Mesenteric fat pad (tissue), 1 donor: Measurements from ENCODE around the gene TLE4. TPM values are rescaled to one million over a fixed set of nuclear protein-coding genes. Genes with fewer than 3 reads are reported as not detected.

Experiments
- DNase-seq: peaks from one replicate; pipeline ENCODE4 v3.0.0-alpha.2; 2020; ENCODE audit warnings: low spot score
- total RNA-seq: library from RNA; stranded (reverse); fragmentation: NEBNext Ultra II Directional; extraction: Animal tissue kit (Norgen Biotek cat#: 25700); gene quantifications from one replicate; pipeline ENCODE4 v1.2.1, GENCODE V29; 2021
- donor health status: DM: yes; HTN: yes; CAD: no.

The TLE4 gene
- total RNA-seq, 1 donor from 2014 or later: 25.5 TPM

DNA sequence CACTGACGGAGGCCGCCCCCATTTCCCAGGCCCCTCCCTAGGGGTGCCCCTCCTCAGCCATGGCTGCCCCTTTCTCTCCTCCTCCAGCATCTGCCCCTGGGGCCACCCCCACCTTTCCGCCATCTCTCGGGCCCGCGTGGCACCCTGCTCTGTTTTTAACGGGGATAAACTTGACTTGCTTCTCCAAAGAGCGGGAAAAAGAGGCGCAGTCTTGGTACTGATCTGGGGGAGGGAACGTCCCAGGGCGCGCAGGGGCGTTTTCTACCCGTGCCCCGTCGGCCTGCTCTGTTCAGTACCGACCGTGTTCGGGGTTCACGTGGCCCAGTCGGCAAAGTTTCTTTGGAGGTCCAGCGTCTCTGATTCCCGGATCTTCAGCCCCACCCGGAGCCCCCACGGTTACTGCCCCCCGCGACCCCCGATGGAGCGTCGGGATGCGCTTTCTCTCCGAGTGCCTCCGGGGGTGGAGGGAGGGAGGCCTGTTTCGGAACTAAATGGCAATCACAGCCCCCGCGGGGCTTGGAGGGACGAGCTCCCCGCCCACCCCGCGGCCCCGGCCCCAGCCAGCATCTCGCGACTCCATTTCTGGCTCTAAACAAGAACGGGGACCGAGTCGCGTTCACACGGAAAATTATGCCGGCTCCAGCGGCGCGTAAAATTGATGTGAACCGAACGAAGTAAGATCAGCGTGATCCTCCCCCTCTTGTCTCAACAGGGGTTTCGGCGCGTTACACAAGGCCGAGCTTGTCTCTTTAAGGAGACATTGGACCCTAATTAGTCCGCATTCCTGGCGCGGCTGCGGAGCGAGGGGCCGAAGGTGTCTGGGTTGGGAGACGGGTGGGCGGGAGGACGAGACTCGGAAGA lies 1.1 kb upstream of the TLE4 start:
- no peak for DNase-seq

DNA sequence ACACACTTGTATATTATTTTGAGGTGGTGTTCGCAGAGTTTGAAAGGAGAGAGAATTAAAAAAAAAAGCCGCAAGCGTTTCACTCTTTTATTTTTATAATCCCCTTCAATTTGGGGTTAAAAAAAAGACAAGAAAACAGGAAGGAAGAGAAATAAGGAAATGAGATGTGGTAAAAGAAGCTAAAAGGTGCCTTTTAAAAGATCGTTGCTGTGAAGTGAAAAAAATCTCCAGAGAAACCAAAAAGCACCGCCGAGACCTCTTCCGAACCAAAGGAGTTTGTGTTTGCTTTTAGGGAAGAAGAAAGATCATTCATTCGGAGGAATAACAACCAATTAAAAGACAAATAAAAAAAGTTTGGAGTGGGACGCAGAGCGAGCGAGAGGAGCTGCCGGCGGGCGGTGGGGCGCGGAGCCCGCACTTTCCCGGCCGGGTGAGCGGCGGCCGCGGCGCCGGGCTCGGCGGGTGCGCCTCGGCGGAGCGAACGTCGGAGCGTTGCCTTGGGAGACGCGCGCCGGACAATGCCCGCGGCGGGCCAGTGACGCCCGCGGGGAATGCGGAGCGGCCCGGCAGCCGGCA lies 355 bp downstream of the TLE4 start:
- DNase-seq: no peak

DNA sequence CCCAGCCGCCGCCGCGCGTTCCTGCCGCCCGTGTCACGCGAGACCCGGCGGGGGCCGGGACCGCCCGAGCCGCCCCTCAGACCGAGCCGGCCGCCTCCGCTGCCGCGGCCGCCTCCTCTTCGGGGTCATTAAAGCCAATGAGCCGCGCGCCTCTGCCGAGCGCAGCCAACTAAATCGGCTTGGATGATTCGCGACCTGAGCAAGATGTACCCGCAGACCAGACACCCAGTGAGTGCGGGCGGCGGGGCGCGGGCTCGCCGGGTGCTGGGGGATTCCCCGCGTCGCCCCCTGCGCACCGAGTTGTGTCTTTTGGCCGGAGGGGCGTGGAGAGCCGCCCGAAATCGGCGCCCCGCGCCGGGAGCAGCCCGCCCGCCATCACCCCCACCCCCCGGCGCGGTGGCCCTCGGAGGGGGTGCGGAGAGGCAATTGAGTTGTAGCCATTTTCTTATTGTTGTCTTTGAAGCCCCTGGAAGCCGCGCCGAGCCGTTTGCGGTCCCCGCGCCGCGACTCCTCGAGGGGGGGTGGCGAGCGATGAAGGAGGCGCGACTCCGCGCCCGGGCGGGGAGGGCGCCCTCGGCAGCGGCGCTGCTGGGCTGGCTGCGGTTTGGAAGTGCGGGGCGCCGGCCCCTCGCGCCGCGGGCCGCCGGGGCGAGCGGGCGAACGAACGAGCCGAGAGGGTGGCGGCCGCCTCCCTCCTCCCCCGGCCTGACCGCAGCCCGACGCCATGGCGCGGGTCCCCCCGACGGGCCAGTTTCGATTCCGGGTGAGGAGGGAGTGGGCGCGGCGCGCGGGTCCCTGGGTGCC lies 1.0 kb downstream of the TLE4 start:
- peak; percentile 91 for DNase-seq

DNA sequence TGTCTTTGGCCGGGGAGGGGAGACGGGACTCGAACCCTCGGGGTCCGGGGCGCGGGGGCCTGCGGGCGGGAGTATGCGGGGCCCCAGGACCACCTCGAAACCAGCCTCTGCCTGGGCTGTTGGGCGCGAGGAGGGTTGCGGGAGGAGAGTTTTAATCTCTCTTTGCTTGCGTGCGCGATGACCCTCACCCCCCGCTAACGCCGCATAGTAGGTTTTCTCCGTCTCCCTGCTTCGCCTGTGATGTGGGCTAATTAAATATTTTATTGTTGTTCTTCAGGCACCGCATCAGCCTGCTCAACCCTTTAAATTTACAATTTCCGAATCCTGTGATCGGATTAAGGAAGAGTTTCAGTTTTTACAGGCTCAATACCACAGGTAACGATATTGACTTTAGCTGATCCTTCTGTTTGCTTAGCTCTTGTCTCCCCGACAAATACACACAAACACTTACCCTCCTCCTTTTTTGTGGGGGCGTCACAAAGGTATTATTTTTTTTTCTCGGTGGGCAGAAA lies 1.7 kb downstream of the TLE4 start:
- DNase-seq: peak; percentile 90

DNA sequence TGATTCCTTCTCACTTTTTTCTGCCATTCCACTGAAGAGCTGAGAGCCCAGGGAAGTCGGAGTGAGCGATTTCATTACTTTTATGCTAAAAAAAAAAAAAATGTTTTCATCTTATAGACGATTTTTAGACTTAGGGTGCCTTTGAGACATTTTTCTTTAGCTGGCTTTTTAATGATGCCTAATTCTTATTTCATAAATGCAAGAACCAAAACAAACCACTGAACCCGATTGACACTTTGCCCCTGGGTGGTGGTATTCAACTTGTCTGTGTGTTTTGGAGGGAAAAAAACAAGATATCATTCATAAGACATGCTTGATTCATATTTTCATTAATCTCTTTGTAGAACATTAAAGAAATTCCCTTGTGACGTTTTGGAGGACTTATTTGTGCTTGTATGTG lies 2.4 kb downstream of the TLE4 start:
- no peak for DNase-seq

DNA sequence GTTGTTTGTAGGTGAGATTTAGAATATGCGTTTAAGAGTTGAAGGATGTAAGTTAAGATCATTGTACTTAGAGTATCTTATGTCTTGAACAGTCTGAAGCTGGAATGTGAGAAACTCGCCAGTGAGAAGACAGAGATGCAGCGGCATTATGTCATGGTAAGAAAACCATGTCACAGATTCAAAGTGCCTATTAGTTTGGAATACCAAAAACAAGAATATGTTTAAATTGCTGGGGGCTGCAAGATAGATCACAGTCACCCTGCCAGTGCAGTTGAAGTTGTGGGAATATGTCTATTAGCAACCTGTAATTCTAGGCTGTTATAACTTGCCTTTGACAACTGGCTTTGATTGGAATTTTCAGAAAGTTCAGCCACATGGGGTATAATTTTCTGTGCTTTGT lies 3.0 kb downstream of the TLE4 start:
- DNase-seq: no peak

DNA sequence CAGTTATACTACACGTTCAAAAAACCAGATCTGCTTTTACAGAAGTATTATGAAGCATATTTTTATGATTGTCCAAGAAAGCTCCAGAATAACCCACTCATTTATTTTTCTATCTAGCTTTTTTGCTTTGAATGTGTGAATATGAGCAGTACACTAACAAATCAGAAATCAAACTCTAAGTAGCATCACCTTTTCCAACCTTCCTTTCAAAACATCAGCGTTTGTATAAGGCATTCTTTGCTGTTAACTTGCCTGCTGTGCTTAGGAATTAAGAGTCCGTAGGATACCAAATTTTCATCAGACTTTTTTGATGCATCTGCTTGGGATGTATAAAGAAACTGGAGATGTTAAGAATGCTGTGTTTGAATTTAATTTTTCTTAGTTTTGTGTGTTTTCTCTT lies 3.8 kb downstream of the TLE4 start:
- no peak for DNase-seq

DNA sequence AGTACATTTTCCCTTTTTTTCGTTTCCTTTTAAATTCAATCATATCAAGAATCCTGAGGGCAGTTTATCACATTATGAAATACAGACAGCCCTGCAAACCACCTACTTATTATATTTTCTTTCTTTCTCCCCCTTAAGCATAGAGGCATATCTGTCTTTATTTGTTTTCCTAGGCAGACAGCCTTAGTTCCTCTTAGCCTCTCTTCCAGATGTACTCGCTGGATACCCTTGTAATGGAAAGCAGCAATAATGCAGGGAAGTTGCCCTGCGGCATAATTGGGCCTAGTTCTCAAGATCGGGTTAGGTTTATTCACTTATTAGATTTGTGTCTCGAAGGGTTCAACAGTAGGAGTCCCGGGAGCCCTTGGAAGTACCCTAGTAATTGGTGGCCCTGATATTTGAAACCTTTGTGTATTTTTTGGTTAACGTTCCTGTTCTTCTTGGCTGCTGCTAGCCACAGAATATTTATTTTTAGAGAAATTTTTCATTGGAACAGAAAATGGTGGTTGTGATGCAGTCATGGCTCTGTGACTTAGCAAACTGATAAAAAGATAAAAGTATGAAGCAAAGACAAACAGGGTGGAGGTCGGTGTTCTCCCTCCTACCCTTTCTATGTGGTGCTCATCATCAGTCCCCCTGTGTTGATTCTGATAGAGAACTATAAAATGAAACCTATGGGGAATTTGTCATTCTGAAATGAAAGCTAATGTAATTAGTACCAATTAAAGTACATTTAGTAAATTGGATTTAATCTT lies 6.4 kb downstream of the TLE4 start:
- no peak for DNase-seq

DNA sequence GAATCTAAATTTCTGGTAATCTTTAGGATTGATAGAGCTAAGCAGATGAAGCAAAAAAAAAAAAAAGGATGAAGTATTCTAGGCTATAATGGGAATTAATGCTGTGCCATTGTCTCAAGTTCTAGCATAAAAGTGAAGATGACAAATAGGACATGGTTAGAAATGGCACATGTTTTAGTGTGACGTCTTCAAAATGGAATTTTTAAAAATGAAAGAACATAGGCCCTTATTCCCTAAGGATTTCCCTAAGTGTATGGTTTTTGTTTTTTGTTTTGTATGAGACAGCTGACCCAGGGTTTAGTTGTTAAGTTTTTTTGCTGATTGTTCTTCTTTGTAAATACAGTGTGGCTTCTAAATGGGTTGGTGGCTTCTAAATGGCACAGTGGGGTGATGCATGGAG lies 7.1 kb downstream of the TLE4 start:
- no peak for DNase-seq

DNA sequence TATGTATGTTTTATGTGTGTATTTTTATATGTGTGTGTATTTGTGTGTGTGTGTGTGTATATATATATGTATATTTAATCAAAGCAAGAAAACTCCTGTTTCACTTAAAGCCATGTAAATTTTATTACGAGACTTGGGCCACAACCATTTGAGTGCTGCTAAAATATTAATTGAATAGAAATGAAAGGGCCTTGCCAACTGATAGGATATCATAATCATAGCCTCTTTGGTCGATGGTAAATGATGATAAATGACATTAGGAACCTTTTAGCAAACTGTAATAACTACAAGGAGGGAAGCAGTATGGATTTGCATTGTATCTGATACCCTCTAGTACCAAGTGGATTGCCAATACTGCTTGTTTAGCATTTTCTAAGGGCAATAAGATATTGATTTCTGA lies 7.9 kb downstream of the TLE4 start:
- no peak for DNase-seq

DNA sequence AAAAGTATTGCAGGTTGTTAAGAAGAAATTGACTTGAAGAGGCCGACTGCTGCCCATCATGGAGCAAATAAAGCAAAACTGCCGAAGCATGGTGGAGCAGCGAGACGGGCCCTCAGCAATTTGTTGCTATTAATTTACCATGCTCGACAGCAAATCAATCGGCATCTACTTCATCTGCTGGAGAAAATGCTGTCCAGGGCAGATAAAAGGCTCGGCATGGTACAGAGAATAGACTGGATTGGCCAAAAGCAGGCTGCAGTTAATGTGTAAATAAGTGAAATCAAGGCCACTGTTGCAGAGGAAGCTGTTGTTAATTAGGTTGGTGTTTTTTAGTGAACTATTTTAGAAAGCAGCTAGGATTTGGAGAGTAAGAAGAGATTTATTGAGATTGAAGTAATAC lies 8.3 kb downstream of the TLE4 start:
- no peak for DNase-seq

DNA sequence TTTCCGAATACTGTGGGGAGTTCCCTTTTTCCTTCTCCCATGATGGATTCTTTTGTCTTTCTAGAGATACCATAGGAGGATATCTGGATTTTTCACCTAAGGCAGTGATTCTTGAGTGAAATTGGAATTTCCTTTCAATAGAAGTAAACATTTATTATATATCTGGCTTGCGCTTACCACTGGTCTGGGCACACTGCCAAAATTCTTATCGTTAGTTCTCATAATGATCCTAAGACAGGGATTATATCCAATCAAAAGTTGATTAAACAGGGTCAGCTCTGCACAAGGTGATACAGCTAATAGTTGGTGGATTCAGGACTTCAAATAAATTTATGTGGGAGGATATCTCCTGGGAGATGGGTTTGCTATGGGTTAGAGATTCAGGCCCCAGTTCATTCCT lies 9.6 kb downstream of the TLE4 start:
- DNase-seq: no peak

DNA sequence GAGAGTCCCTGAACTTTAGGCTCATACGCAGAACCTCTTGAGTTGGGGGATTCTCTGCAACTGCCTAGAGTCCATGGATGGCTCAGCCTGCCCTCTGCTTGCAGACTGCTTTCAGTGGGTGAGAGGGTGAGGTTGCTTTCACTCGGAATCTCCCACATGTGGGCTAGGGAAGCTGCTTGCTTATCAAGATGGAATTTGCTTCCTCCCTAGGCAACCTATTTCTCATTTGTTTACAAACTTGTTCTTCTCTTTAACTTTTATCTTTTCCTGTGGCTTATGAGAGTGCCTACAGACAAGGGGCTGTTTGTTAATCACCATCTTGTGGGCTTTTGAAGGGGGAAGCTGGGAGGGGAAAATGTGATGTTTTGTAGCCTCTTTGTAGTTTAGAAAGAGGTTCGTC lies 10.0 kb downstream of the TLE4 start:
- DNase-seq: no peak

DNA sequence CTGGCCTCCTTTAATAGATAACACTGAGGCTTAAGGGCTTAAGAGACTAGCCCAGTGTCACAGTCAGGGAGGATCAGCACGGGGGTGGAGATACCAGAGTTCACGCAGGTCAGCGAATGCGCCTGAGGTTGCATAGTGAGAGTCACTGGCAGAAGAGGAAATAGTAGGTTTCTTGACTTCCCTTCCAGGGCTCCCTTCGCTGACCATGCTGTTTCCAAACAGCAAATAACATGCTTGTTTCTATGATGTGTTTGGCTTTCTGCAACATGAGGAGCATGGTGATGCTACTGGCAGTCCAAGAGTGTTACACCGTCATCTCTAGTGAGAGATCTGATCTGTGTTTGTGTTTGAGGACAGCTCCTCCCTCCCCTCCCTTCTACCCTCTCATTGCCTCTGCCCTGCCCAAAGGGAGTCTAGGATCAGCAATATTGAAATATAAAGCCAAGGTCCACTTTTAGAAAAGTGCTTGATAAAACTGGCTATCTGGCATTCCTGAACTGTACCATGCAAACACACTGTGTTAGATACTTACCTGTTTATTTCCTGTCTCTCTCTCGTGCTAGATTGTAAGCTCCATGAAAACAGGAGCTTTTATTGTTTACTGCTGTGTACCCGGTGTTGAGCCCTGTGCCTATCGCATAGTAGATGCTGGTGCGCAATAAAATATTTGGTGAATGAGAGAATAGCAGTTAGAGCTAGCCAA lies 12.3 kb downstream of the TLE4 start:
- peak; percentile 81 for DNase-seq

DNA sequence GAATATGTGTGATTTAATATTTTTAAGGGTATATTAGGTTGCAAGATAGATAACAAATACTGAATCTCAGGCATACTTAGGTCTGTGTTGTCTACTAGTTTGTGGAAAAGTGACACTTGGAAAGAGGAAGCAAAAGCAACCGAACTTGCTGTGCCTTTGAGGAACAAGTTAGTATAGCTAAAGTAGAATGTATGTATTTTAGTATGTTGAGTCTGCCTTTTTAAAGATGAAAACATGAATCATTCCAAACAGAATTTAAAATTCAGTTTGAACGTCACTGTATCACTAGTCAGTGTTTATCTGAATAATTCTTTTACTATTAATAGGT lies 12.9 kb downstream of the TLE4 start:
- no peak for DNase-seq

DNA sequence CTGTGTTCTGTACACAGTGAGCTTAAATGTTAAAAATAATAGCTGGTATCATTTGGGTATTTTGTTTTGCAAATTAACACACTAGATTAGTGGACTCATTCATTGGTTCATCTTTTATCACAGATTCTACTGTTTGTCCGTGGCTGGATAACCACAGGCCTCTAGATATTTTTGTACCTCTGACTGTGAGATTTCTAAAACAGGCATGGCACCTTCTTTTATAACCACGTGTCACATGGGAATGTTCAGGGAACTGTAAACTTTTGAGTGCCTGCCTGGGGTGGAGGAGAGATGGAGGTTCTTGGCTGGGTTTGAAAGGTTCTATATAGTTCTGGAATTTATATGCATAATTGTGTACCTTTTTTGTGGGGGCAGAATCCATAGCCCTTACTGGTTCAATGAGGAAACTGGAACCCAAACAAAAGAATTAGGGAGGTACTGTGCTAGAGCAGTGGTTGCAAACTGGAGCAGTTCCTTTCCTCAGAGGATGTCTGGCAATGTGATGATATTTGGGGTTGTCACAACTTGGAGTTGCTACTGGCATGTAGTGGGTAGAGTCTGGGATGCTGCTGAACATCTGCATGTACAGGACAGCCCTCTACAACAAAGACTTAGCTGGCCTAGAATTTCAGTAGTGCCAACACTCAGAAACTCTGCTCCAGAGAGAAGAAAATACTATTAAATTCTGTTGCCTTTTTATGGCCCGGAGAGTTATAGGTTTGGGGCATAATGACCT lies 16.9 kb downstream of the TLE4 start:
- DNase-seq: no peak

DNA sequence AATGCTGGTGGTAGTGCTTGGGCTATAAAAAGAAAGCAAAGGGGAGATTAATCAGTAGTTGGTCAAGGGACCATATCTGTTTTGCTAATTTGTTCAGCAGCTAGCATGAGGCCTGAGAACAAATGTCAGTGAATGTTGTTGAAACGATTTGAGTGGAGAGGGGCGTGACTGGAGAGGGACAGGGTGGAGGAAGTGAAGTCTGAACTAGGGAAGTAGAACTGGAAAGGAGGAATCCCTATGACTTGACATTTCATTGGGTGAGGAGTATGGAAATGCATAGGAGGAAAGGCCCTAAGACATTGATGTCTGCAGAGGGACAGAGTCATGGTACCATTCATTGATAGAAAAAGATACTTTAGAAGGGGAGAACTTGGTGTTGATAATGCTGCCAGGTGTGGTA lies 19.7 kb downstream of the TLE4 start:
- no peak for DNase-seq

DNA sequence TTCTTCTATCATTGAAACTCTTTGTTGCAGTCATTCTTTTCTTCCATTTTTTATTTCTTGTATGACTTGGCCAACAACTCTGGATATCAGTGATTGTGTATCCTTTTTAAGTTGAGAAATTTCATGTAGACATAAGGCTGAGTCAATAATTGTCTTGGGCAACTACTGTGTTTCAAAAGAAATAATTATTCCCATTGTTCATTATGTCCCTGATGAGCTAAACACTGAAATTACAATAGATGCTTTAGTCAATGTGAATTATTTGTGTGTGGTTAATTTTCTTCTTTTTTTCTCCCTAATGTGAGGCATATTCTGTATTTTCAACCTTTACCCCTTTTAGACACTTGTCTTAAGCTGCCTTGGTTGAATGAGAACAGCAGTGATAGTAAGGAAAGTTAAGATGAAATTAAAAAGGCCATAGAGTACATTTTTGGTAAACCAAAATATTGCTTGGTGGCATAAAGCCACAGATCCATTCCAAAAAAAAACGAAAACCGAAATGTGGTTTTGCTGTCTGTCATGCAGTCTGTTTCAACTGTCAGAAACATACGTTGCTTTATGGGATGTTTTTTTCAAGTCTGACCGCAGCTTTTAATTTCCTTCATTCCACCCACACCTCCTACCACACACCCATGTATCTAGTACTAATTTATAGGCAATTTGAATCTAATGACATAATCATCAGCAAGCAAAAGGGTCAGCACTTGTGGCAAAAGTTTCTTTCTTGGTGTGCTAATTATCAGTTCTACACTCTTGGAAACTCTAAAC lies 21.1 kb downstream of the TLE4 start:
- no peak for DNase-seq

DNA sequence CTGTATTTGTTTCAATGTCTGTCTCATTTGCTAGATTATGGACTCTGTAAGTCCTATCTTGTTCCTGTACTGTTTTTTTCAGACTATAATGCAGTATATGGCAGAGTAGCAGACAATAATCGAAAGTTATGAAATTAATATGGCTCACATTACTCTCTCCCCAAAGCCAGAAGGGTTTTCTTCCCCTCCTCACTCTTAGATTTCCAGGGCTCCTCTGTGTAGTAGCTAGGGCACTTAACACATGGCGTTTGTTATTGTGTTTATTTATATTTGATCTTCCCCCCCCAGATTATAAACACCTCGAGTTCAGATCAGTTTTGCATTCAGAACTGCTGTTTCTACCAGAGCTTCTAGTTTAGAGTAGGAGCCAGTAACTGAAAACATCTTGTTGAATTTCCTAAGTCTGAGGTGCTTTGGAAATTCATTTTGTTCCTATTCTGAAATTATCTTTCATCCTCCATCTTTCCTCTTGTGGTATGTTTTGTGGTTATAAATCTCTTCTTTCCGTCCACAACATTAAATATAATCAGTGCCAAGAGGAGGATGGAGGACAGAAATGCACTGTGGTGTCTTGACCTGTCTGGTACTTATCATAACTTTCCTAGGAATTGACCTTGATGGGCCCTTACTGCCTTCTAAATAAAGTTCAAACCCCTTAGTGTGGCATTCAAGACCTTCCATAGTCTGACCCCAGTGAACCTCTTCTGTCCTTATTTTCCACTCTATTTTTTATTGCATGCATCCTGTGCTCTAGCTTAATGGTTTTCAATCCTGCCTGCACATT lies 27.0 kb downstream of the TLE4 start:
- DNase-seq: no peak
